Ascending aorta (tissue), 2 donors: ENCODE results near the gene CCSER1. TPM values are rescaled to one million over a fixed set of nuclear protein-coding genes. Genes with fewer than 3 reads are reported as not detected.

ENCODE experiments used
- DNase-seq, 2 donors: peaks; one replicate each; pipeline ENCODE4 v3.0.0-alpha.2; 2019; ENCODE audit warnings: low spot score in 2 of 2
- H3K27ac ChIP-seq, 2 donors: fragments of 200-600 bp; sonication (generic); one replicate each; pipeline ENCODE4 v1.5.1; 2016 to 2017; ENCODE audit warnings: mild to moderate bottlenecking in 1 of 2
- H3K27me3 ChIP-seq: fragments of 200-600 bp; sonication (generic); one replicate; pipeline ENCODE4 v1.5.1; 2017
- H3K36me3 ChIP-seq, 2 donors: fragments of 200-600 bp; sonication (generic); one replicate each; pipeline ENCODE4 v1.5.1; 2016
- H3K4me1 ChIP-seq, 2 donors: fragments of 200-600 bp; sonication (generic); one replicate each; pipeline ENCODE4 v1.5.1; 2016 to 2017; ENCODE audit warnings: mild to moderate bottlenecking in 1 of 2
- H3K4me3 ChIP-seq, 2 donors: fragments of 200-600 bp; sonication (generic); one replicate each; pipeline ENCODE4 v1.5.1; 2016 to 2017; ENCODE audit warnings: mild to moderate bottlenecking in 1 of 2
- H3K9me3 ChIP-seq, 2 donors: fragments of 200-600 bp; sonication (generic); one replicate each; pipeline ENCODE4 v1.5.1; 2016
- intact Hi-C: fragments of 100-400 bp; cut with DNase I; formaldehyde crosslinking; loops from one replicate; pipeline ENCODE4 v1.15.1; 2023
- total RNA-seq: library from RNA; depleted of rRNA; stranded (reverse); fragments of >200 nt; gene quantifications from one replicate; pipeline ENCODE4 v1.1.0, GENCODE V29; 2016
- TF ChIP-seq, protein P1 (sequence below), 3 experiments: fragments of 200-600 bp in 2 of 3; fragments of 450-650 bp in 1 of 3; sonication (generic) in 2 of 3; IDR thresholded peaks; one replicate each; pipeline ENCODE4 v1.5.1; 2016 to 2019; ENCODE audit warnings: antibody characterized with exemption in 3 of 3, mild to moderate bottlenecking in 1 of 3, moderate library complexity in 1 of 3

The CCSER1 gene
- total RNA-seq, 1 donor from 2014 or later = 8.9 TPM

DNA sequence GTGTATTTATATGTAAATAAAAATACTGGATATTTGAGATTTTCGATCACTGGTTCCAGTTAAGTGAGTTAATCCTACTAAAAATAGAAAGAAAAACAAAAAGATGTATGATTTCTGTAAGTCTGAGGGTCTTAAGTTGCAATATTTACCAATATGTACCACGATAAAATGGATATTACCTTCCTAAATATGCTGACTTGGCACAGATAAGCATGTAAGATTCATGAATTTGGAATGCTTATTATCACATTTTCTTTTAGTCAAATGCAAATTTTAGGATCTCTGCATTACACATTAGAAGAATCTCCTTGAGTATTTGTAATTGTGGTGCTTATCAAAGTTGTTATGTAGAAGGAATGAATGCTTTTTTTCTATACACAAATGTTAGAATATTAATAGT, 1158.3 kb downstream of the CCSER1 start:
- H3K4me3 ChIP-seq = no peak overlapping the region
- no peaks in the 10 kb centered on the region for H3K4me1 ChIP-seq
- no peaks in the 10 kb centered on the region for H3K36me3 ChIP-seq
- no peaks in the 10 kb centered on the region for H3K27me3 ChIP-seq
- no peaks in the 10 kb centered on the region for H3K9me3 ChIP-seq
- H3K27ac ChIP-seq = no peak overlapping the region
- DNase-seq = no peak
- intact Hi-C loops = no loop called here
- TF ChIP-seq, protein P1, sequence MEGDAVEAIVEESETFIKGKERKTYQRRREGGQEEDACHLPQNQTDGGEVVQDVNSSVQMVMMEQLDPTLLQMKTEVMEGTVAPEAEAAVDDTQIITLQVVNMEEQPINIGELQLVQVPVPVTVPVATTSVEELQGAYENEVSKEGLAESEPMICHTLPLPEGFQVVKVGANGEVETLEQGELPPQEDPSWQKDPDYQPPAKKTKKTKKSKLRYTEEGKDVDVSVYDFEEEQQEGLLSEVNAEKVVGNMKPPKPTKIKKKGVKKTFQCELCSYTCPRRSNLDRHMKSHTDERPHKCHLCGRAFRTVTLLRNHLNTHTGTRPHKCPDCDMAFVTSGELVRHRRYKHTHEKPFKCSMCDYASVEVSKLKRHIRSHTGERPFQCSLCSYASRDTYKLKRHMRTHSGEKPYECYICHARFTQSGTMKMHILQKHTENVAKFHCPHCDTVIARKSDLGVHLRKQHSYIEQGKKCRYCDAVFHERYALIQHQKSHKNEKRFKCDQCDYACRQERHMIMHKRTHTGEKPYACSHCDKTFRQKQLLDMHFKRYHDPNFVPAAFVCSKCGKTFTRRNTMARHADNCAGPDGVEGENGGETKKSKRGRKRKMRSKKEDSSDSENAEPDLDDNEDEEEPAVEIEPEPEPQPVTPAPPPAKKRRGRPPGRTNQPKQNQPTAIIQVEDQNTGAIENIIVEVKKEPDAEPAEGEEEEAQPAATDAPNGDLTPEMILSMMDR (IDR thresholded peaks at IDR 0.05) = no peak

DNA sequence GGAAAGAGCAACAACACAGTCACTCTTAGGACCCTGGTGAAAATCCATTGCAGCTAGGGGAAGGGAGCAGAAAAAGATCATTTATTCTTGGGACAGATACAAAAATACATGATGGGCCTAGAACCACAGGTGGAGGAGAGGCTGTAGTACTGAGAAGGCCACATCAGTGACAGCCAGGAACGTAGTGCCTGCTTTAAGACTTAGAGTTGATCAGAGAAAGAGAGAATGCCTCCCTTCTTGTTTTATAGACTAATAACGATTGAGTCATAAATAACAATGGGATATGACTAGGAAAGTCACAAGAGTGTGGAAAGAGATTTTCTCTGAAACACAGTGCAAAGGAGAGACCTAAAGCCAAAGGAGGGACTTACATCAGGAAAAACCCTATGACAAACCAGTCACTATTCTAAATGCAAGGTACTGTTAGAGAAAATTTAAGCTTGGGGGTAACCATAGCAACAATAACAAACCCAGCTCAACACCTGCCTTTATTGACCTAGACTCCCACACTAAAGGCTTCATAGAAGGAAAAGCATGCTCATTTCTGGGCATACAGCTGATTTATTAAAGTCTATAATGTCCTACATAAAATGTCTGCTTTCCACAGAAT, 1161.6 kb downstream of the CCSER1 start:
- H3K4me3 ChIP-seq = no peak overlapping the region
- TF ChIP-seq, protein P1 (IDR thresholded peaks at IDR 0.05) = no peak
- H3K27me3 ChIP-seq = no peaks in the 10 kb centered on the region
- H3K27ac ChIP-seq = no peak overlapping the region
- no peaks in the 10 kb centered on the region for H3K4me1 ChIP-seq
- H3K9me3 ChIP-seq = no peaks in the 10 kb centered on the region
- H3K36me3 ChIP-seq = no peaks in the 10 kb centered on the region
- intact Hi-C loops = no loop called here
- DNase-seq = no peak

DNA sequence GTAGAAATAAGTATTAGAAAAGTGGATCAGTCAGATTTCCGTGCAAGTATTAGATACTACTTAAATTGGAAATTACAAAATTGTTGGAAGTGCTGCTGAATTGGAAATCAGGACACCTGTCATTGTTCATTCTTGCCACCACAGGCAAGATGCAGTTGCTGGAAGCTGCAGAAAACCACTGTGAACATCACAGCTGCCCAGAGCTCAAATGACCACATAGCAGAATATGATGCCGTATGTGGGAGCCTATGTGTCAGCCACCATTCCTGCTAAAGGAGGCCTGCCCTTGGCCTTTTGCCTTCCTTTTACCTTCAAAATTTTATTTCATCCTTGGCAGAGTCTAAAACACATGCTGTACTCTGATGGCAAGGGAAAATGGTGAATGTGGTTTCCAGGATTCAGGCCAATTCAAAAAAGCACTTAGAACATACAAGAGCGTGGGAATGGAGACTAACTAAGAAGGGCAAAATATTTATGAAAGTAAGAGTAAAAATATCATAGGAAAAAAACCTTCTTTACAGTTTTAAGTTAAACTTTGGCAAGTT, 1171.0 kb downstream of the CCSER1 start:
- Histone ChIP-seq H3K36me3 (no peaks in the 10 kb centered on the region), H3K27me3 (no peaks in the 10 kb centered on the region), H3K9me3 (no peaks in the 10 kb centered on the region), H3K4me3 (no peak overlapping the region), H3K4me1 (no peaks in the 10 kb centered on the region), H3K27ac (no peak overlapping the region)
- intact Hi-C loops = no loop called here
- TF ChIP-seq, protein P1 (IDR thresholded peaks at IDR 0.05) = no peak
- DNase-seq = no peak

DNA sequence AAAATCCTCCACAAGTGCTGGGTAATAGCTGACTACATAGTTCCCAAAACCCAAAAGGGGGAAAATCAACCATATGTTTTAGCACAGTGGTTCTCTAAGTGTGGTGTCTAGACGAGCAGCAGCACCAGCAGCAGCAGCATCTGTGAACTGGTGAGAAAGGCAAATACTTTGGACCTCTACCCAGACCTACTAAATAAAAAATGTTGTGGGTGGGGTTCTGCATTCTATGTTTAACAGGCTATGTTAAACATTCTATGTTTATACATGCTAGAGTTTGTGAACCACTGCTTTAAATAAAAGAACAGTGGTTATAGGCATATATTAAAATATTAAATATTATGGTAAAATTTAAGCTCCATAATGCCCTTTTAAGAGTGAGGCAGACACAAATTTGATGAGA, 1171.6 kb downstream of the CCSER1 start:
- Histone ChIP-seq H3K4me1 (no peaks in the 10 kb centered on the region), H3K27me3 (no peaks in the 10 kb centered on the region), H3K9me3 (no peaks in the 10 kb centered on the region), H3K4me3 (no peak overlapping the region), H3K27ac (no peak overlapping the region), H3K36me3 (no peaks in the 10 kb centered on the region)
- DNase-seq = no peak
- TF ChIP-seq, protein P1 (IDR thresholded peaks at IDR 0.05) = no peak
- intact Hi-C loops = no loop called here

DNA sequence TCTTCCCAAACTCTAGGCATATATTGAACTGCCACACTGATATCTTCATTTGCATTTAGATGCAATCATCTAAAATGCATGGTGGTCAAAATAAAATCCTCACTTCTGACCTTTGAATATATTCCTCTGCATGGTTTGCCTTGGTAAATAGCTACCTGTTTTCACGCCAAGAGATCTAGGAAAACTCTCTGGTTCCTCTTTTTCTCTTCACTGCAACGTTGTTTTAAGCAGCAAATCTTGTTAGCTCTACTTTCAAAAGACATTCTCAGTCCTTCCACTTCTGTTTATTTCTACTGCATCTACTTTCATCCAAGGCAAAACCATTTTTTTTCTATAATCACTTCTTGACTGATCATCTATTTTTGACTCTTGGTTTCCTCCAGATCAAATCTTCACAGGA, 1174.9 kb downstream of the CCSER1 start:
- no peaks in the 10 kb centered on the region for H3K4me1 ChIP-seq
- DNase-seq = no peak
- intact Hi-C loops = no loop called here
- TF ChIP-seq, protein P1 (IDR thresholded peaks at IDR 0.05) = no peak
- H3K27me3 ChIP-seq = no peaks in the 10 kb centered on the region
- no peaks in the 10 kb centered on the region for H3K36me3 ChIP-seq
- no peak overlapping the region for H3K4me3 ChIP-seq
- H3K27ac ChIP-seq = no peak overlapping the region
- no peaks in the 10 kb centered on the region for H3K9me3 ChIP-seq
